Stomach (tissue), 9 donors: ENCODE measurements around the gene ITPA. TPM values are rescaled to one million over a fixed set of nuclear protein-coding genes. Genes with fewer than 3 reads are reported as not detected.

Experiments used
- DNase-seq, 2 donors: peaks; one replicate each; pipeline versions ENCODE4 v3.0.0 to v3.0.0-alpha.2; 2013 to 2019
- H3K27ac ChIP-seq, 5 donors: fragments of 200-600 bp in 4 of 5; sonication (generic) in 4 of 5; one replicate each; pipeline ENCODE4 v1.5.1; 2013 to 2019; ENCODE audit warnings: mild to moderate bottlenecking in 1 of 5, moderate library complexity in 1 of 5
- H3K27me3 ChIP-seq, 3 donors: fragments of 200-600 bp; sonication (generic); one replicate each; pipeline ENCODE4 v1.5.1; 2017 to 2019; ENCODE audit warnings: mixed run types in 1 of 3
- H3K36me3 ChIP-seq, 4 donors: fragments of 200-600 bp; sonication (generic); 1 replicate in 3 of 4; 2 replicates in 1 of 4; pipeline ENCODE4 v1.5.1; 2016 to 2019
- H3K4me1 ChIP-seq, 4 donors: fragments of 200-600 bp; sonication (generic); one replicate each; pipeline ENCODE4 v1.5.1; 2016 to 2019
- H3K4me3 ChIP-seq, 4 donors: fragments of 200-600 bp; sonication (generic) in 3 of 4; one replicate each; pipeline ENCODE4 v1.5.1; 2016 to 2019; ENCODE audit warnings: mild to moderate bottlenecking in 1 of 4
- H3K9me3 ChIP-seq, 4 donors: fragments of 200-600 bp; sonication (generic); one replicate each; pipeline ENCODE4 v1.5.1; 2016 to 2019
- CTCF ChIP-seq, 7 experiments: fragments of 450-650 bp in 4 of 7; fragments of 200-600 bp in 3 of 7; sonication (generic) in 3 of 7; IDR thresholded peaks; one replicate each; pipeline ENCODE4 v1.5.1; 2016 to 2019; ENCODE audit warnings: antibody characterized with exemption in 7 of 7, control low read depth in 2 of 7, mild to moderate bottlenecking in 1 of 7
- EP300 ChIP-seq: sonication (generic); formaldehyde crosslinking; IDR thresholded peaks from one replicate; pipeline ENCODE4 v1.6.1; 2017; ENCODE audit warnings: antibody characterized with exemption
- POLR2A ChIP-seq, 4 donors: fragments of 450-650 bp; IDR thresholded peaks; one replicate each; pipeline ENCODE4 v1.6.1; 2016; ENCODE audit warnings: antibody characterized with exemption in 4 of 4, control low read depth in 2 of 4, mild to moderate bottlenecking in 1 of 4, moderate library complexity in 1 of 4
- POLR2AphosphoS5 ChIP-seq, 3 donors: sonication (generic); formaldehyde crosslinking; IDR thresholded peaks; one replicate each; pipeline ENCODE4 v1.6.1; 2016; ENCODE audit warnings: antibody characterized with exemption in 3 of 3
- WGBS, 5 donors: extraction: QIAGEN DNeasy Blood & Tissue Kit in 3 of 5; methylation state at CpG; one replicate each; pipeline versions ENCODE4 v1.1.5 to v1.1.7; 2013 to 2018; 5-methylcytosine and 5-hydroxymethylcytosine counted together
- intact Hi-C: fragments of 100-400 bp; cut with DNase I; formaldehyde crosslinking; loops from one replicate; pipeline ENCODE4 v1.15.1; 2023; ENCODE audit warnings: low total_unique reads
- polyA plus RNA-seq, 3 donors: library from polyadenylated mRNA; stranded (reverse); fragments of 200-250 nt; gene quantifications; one replicate each; pipeline ENCODE4 v1.2.3, GENCODE V29; 2013
- total RNA-seq, 5 donors: library from RNA; depleted of rRNA; stranded (reverse); fragments of >200 nt; gene quantifications; one replicate each; pipeline versions ENCODE4 v1.1.0 to v1.2.3, GENCODE V29; 2014 to 2016
- donor health status: healthy with polysubstance abuse.
- donor health status: Bipolar disorder and iron deficiency.
- donor health status: healthy.

The ITPA gene
- total and polyA plus RNA-seq, 8 donors = 11.1 to 105 (median 48.7) TPM

DNA sequence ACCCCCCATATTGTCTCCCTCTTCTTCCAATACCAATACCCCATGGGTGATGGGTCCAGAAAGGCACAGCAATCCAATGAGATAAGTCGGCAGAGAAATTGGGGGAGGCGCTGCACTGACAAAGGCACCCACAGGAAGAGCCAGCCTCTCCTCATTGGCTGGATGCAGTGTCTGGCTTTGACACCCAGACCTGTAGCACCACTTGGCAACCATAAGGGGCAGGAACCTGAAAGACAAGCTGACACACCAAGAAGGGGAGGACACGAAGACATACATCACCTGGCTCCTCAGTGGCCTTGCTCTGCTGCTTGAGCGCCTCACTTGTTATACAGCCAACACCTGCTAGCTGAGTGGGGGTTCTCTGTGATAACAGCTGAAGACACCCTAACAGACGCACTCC lies 49.1 kb downstream of the ITPA start:
- TF ChIP-seq CTCF (IDR thresholded peaks at IDR 0.05) (no peak), POLR2AphosphoS5 (IDR thresholded peaks at IDR 0.05) (no peak), POLR2A (IDR thresholded peaks at IDR 0.05) (no peak), EP300 (no peak)
- no peak overlapping the region for H3K27ac ChIP-seq
- H3K4me1 ChIP-seq = no peaks in the 10 kb centered on the region
- H3K9me3 ChIP-seq = no peaks in the 10 kb centered on the region
- DNase-seq = no peak
- H3K4me3 ChIP-seq = no peak overlapping the region
- H3K36me3 ChIP-seq = peaks cover 46 to 100% (median 98%) of the 10 kb centered on the region in 4 donors
- 78 to 94% (median 86%) methylated on average over 5 of the region's 5 CpGs for WGBS, 5 donors
- intact Hi-C loops = no loop called here
- H3K27me3 ChIP-seq = no peaks in the 10 kb centered on the region

DNA sequence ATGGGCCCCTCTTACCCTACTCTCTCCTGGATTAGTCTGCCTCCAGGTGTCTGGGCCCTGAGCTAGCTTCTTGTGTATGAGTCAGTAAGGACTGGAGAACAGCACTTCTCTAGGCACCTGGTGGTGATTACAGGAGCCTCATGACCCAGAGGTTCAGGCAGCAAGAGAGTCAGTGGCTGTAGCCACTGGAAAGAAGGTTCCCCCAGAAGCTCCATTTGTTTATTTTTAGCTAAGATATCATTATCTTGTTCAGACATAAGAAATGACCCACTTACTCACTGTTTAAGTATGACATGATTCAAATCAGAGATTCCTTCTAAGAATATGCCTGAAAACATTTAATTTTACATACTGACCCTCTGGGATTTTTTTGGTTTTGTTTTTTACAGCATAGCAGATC lies 53.3 kb downstream of the ITPA start:
- Histone ChIP-seq H3K36me3 (peaks cover 36 to 98% (median 96%) of the 10 kb centered on the region in 4 donors), H3K27me3 (no peaks in the 10 kb centered on the region), H3K4me3 (no peak overlapping the region), H3K9me3 (no peaks in the 10 kb centered on the region), H3K27ac (no peak overlapping the region), H3K4me1 (no peaks in the 10 kb centered on the region)
- TF ChIP-seq POLR2AphosphoS5 (IDR thresholded peaks at IDR 0.05) = no peak
- no peak for TF ChIP-seq EP300
- TF ChIP-seq CTCF (IDR thresholded peaks at IDR 0.05) = no peak
- TF ChIP-seq POLR2A (IDR thresholded peaks at IDR 0.05) = no peak
- intact Hi-C loops = no loop called here
- no peak for DNase-seq

GRCh38 chr20:3270051-3270450 lies 60.8 kb downstream of the ITPA start:
- Histone ChIP-seq H3K27ac (no peak overlapping the region), H3K36me3 (peaks cover 24 to 98% (median 92%) of the 10 kb centered on the region in 4 donors), H3K9me3 (no peaks in the 10 kb centered on the region), H3K27me3 (no peaks in the 10 kb centered on the region), H3K4me3 (no peak overlapping the region), H3K4me1 (no peaks in the 10 kb centered on the region)
- no peak for DNase-seq
- intact Hi-C loops = no loop called here
- WGBS, 5 donors = 93 to 98% (median 98%) methylated on average over 4 of the region's 4 CpGs
- TF ChIP-seq POLR2A (IDR thresholded peaks at IDR 0.05) (no peak), EP300 (no peak), CTCF (IDR thresholded peaks at IDR 0.05) (no peak), POLR2AphosphoS5 (IDR thresholded peaks at IDR 0.05) (no peak)

- Histone ChIP-seq H3K36me3 (peaks cover 37 to 100% (median 93%) of the 10 kb centered on the region in 4 donors), H3K9me3 (no peaks in the 10 kb centered on the region), H3K4me3 (no peak overlapping the region), H3K4me1 (no peaks in the 10 kb centered on the region), H3K27ac (no peak overlapping the region), H3K27me3 (no peaks in the 10 kb centered on the region)
- 89 to 99% (median 93%) methylated on average over 4 of the region's 4 CpGs for WGBS, 5 donors
- no peak for DNase-seq
- intact Hi-C loops = no loop called here
- no peak for TF ChIP-seq POLR2A (IDR thresholded peaks at IDR 0.05)
- TF ChIP-seq POLR2AphosphoS5 (IDR thresholded peaks at IDR 0.05) = no peak
- TF ChIP-seq CTCF (IDR thresholded peaks at IDR 0.05) = no peak
- no peak for TF ChIP-seq EP300
Measured at GRCh38 chr20:3273371-3273770, 64.1 kb downstream of the ITPA start.

Other genes starting within 250 kb of the ITPA start
- 1 to 10 TPM in 1 of 5 donors, not detected in 4; 8.0 TPM for gene GNRH2, start 165.9 kb upstream of the ITPA start, total RNA-seq
- gene GNRH2, start 165.9 kb upstream of the ITPA start, polyA plus RNA-seq = 1 to 10 TPM in 1 of 3 donors, not detected in 2; 1.4 TPM
- 100 to 1,000 TPM in 1 of 5 donors, 10 to 100 TPM in 3, 1 to 10 TPM in 1; 4.5 to 102 (median 34.5) TPM for gene MRPS26, start 163.4 kb upstream of the ITPA start, total RNA-seq
- gene MRPS26, start 163.4 kb upstream of the ITPA start, polyA plus RNA-seq = 10 to 100 TPM; 65.4 to 82.8 (median 74.3) TPM
- gene OXT, start 137.9 kb upstream of the ITPA start, total RNA-seq = not detected
- under 1 TPM in 1 of 3 donors, not detected in 2; 0.45 TPM for gene OXT, start 137.9 kb upstream of the ITPA start, polyA plus RNA-seq
- not detected for gene AVP, start 124.8 kb upstream of the ITPA start, total RNA-seq
- not detected for gene AVP, start 124.8 kb upstream of the ITPA start, polyA plus RNA-seq
- 10 to 100 TPM in 4 of 5 donors, not detected in 1; 17.4 to 24.0 (median 19.6) TPM for gene FASTKD5, start 49.6 kb upstream of the ITPA start, total RNA-seq
- 1 to 10 TPM; 6.0 to 7.5 (median 7.3) TPM for gene FASTKD5, start 49.6 kb upstream of the ITPA start, polyA plus RNA-seq
- 1 to 10 TPM in 4 of 5 donors, not detected in 1; 3.6 to 6.2 (median 4.7) TPM for gene UBOX5, start 49.6 kb upstream of the ITPA start, total RNA-seq
- gene UBOX5, start 49.6 kb upstream of the ITPA start, polyA plus RNA-seq = 1 to 10 TPM; 2.7 to 3.4 (median 3.0) TPM
- 10 to 100 TPM in 4 of 5 donors, 1 to 10 TPM in 1; 5.3 to 36.6 (median 22.3) TPM for gene LZTS3, start 35.9 kb upstream of the ITPA start, total RNA-seq
- 10 to 100 TPM in 2 of 3 donors, 1 to 10 TPM in 1; 8.6 to 16.6 (median 12.7) TPM for gene LZTS3, start 35.9 kb upstream of the ITPA start, polyA plus RNA-seq
- 100 to 1,000 TPM in 1 of 5 donors, 10 to 100 TPM in 3, 1 to 10 TPM in 1; 2.3 to 108 (median 49.1) TPM for gene DDRGK1, start 4.8 kb upstream of the ITPA start, total RNA-seq
- gene DDRGK1, start 4.8 kb upstream of the ITPA start, polyA plus RNA-seq = 10 to 100 TPM; 45.5 to 80.8 (median 55.6) TPM
- gene SLC4A11, start 29.7 kb downstream of the ITPA start, total RNA-seq = 10 to 100 TPM in 1 of 5 donors, 1 to 10 TPM in 2, under 1 TPM in 1, not detected in 1; 0.37 to 22.3 (median 7.8) TPM
- gene SLC4A11, start 29.7 kb downstream of the ITPA start, polyA plus RNA-seq = 10 to 100 TPM in 1 of 3 donors, under 1 TPM in 2; 0.46 to 11.2 (median 0.87) TPM
- 10 to 100 TPM in 4 of 5 donors, 1 to 10 TPM in 1; 1.2 to 23.7 (median 17.9) TPM for gene DNAAF9, start 198.2 kb downstream of the ITPA start, total RNA-seq
- gene DNAAF9, start 198.2 kb downstream of the ITPA start, polyA plus RNA-seq = 1 to 10 TPM; 3.4 to 4.1 (median 3.6) TPM